HCT116 (cell line): ENCODE results near the gene ZNF750. TPM values are rescaled to one million over a fixed set of nuclear protein-coding genes. Genes with fewer than 3 reads are reported as not detected.

Experiments
- ATAC-seq: fragments of 200-7000 bp; cut with Tn5 transposase; 2 replicates; pipeline ENCODE4 v1.9.1; 2020; ENCODE audit warnings: mild to moderate bottlenecking, moderate library complexity
- BruUV-seq: library from RNA; stranded (reverse); fragments of 400-500 nt; replicated peaks from 2 replicates; lab custom pipeline; 2021; lab: Mats Ljungman, UMichigan
- CTCF ChIA-PET: fragments of 300-600 bp; sonication (Branson Sonifier 250); formaldehyde crosslinking; loops from one replicate; lab custom pipeline; 2021; ENCODE audit warnings: antibody characterized with exemption; lab: Charles Lee
- POLR2A ChIA-PET: fragments of 300-600, 350-600 bp; sonication (Branson Sonifier 250); formaldehyde crosslinking; loops from one replicate; lab custom pipeline; 2021; ENCODE audit warnings: antibody characterized with exemption; lab: Charles Lee
- RAD21 ChIA-PET, 2 experiments: fragments of 300-600 bp; sonication (Branson Sonifier 250); formaldehyde crosslinking; loops; one replicate each; lab custom pipeline; 2023; ENCODE audit warnings: low total read pairs in 2 of 2; ENCODE audit not compliant: uncharacterized antibody in 2 of 2, unreplicated experiment in 2 of 2, low non-redundant PET in 1 of 2; lab: Charles Lee
- DNase-seq: peaks from one replicate; pipeline ENCODE4 v3.0.0-alpha.2; 2010; ENCODE audit warnings: low read depth, low spot score
- H2AFZ ChIP-seq: fragments of 200-600 bp; shearing (Covaris generic), sonication (generic); 2 replicates; pipeline ENCODE4 v1.6.1; 2017; ENCODE audit warnings: low read depth, mixed run types, mixed read lengths, antibody characterized with exemption, low read length; ENCODE audit not compliant: poor library complexity, severe bottlenecking
- H3K27ac ChIP-seq: 2 replicates; pipeline ENCODE4 v1.5.1; 2012; ENCODE audit warnings: low read depth, low read length
- H3K27me3 ChIP-seq: fragments of 200-600 bp; sonication (generic); 2 replicates; pipeline ENCODE4 v1.6.1; 2016; ENCODE audit warnings: mixed run types, low read length, mixed read lengths; ENCODE audit not compliant: insufficient read depth
- H3K36me3 ChIP-seq, 2 experiments: fragments of 200-500 bp in 1 of 2; fragments of 200-600 bp in 1 of 2; sonication (Bioruptor generic) in 1 of 2; sonication (generic) in 1 of 2; 2 replicates each; pipeline versions ENCODE4 v1.5.1 to v1.6.1; 2014 to 2016; ENCODE audit warnings: low read length in 2 of 2, inconsistent platforms in 1 of 2, mixed read lengths in 1 of 2, mixed run types in 1 of 2; ENCODE audit not compliant: insufficient read depth in 2 of 2, control insufficient read depth in 1 of 2
- H3K4me1 ChIP-seq, 2 experiments: fragments of 200-600 bp in 1 of 2; sonication (generic) in 1 of 2; 2 replicates each; pipeline versions ENCODE4 v1.5.1 to v1.6.1; 2012 to 2017; ENCODE audit warnings: low read length in 2 of 2, inconsistent platforms in 1 of 2, mild to moderate bottlenecking in 1 of 2, mixed read lengths in 1 of 2, mixed run types in 1 of 2, moderate library complexity in 1 of 2; ENCODE audit not compliant: insufficient read depth in 2 of 2, control insufficient read depth in 1 of 2
- H3K4me2 ChIP-seq: fragments of 200-600 bp; sonication (generic); 2 replicates; pipeline ENCODE4 v1.6.1; 2017; ENCODE audit warnings: mixed run types, low read length, mixed read lengths
- H3K4me3 ChIP-seq, 2 experiments: fragments of 200-600 bp in 1 of 2; sonication (generic) in 1 of 2; replicated peaks in 1 of 2; 2 replicates each; pipeline ENCODE4 v1.5.1; 2011 to 2016; ENCODE audit warnings: low read length in 2 of 2, control low read depth in 1 of 2, low read depth in 1 of 2, mild to moderate bottlenecking in 1 of 2, mixed read lengths in 1 of 2, mixed run types in 1 of 2
- H3K79me2 ChIP-seq: fragments of 200-600 bp; sonication (generic); 2 replicates; pipeline ENCODE4 v1.6.1; 2017; ENCODE audit warnings: mild to moderate bottlenecking, mixed run types, low read length, moderate library complexity, mixed read lengths; ENCODE audit not compliant: insufficient read depth
- H3K9ac ChIP-seq: fragments of 200-600 bp; sonication (generic); 2 replicates; pipeline ENCODE4 v1.6.1; 2016; ENCODE audit warnings: low read length, mixed read lengths
- H3K9me2 ChIP-seq: fragments of 200-600 bp; sonication (generic), shearing (Covaris generic); 2 replicates; pipeline ENCODE4 v1.6.1; 2017; ENCODE audit warnings: mixed run types, mild to moderate bottlenecking, moderate library complexity; ENCODE audit not compliant: insufficient read depth
- H3K9me3 ChIP-seq, 2 experiments: fragments of 200-500 bp in 1 of 2; fragments of 200-600 bp in 1 of 2; sonication (Bioruptor generic) in 1 of 2; sonication (generic) in 1 of 2; 2 replicates each; pipeline ENCODE4 v1.6.1; 2014 to 2017; ENCODE audit warnings: low read length in 2 of 2, mixed read lengths in 2 of 2, inconsistent platforms in 1 of 2, low read depth in 1 of 2, mild to moderate bottlenecking in 1 of 2, mixed run types in 1 of 2, moderate library complexity in 1 of 2; ENCODE audit not compliant: control insufficient read depth in 1 of 2, insufficient read depth in 1 of 2
- H4K20me1 ChIP-seq: fragments of 200-600 bp; sonication (generic), shearing (Covaris generic); 2 replicates; pipeline ENCODE4 v1.6.1; 2017; ENCODE audit warnings: mixed run types, mild to moderate bottlenecking, moderate library complexity; ENCODE audit not compliant: insufficient read depth
- ATF3 ChIP-seq: IDR thresholded peaks from 2 replicates; pipeline ENCODE4 v1.6.1; 2012
- CBX3 ChIP-seq: IDR thresholded peaks from 2 replicates; pipeline ENCODE4 v1.6.1; 2012; ENCODE audit warnings: low read depth
- CEBPB ChIP-seq: IDR thresholded peaks from 2 replicates; pipeline ENCODE4 v1.6.1; 2012; ENCODE audit warnings: low read depth
- CTCF ChIP-seq, 3 experiments: fragments of 200-600 bp in 1 of 3; sonication (generic) in 1 of 3; IDR thresholded peaks in 2 of 3; conservative IDR thresholded peaks in 1 of 3; 2 replicates each; pipeline ENCODE4 v1.5.1; 2012 to 2017; ENCODE audit warnings: low read depth in 2 of 3, low read length in 2 of 3, antibody characterized with exemption in 1 of 3, borderline replicate concordance in 1 of 3, control low read depth in 1 of 3, mild to moderate bottlenecking in 1 of 3, mixed read lengths in 1 of 3, mixed run types in 1 of 3, moderate library complexity in 1 of 3; ENCODE audit not compliant: insufficient read depth in 1 of 3
- EGR1 ChIP-seq: IDR thresholded peaks from 2 replicates; pipeline ENCODE4 v1.6.1; 2012; ENCODE audit warnings: low read depth
- EZH2phosphoT487 ChIP-seq: fragments of 200-600 bp; IDR thresholded peaks from 2 replicates; pipeline ENCODE4 v1.6.1; 2018; ENCODE audit warnings: antibody characterized with exemption, borderline replicate concordance
- FOSL1 ChIP-seq: IDR thresholded peaks from 2 replicates; pipeline ENCODE4 v1.6.1; 2012; ENCODE audit warnings: low read depth
- JUND ChIP-seq: IDR thresholded peaks from 2 replicates; pipeline ENCODE4 v1.6.1; 2012
- MAX ChIP-seq: IDR thresholded peaks from 2 replicates; pipeline ENCODE4 v1.6.1; 2012
- POLR2AphosphoS5 ChIP-seq: IDR thresholded peaks from 2 replicates; pipeline ENCODE4 v1.6.1; 2011; ENCODE audit warnings: mild to moderate bottlenecking, low read depth, low read length, moderate library complexity
- RAD21 ChIP-seq: IDR thresholded peaks from 2 replicates; pipeline ENCODE4 v1.6.1; 2012; ENCODE audit warnings: low read depth, mild to moderate bottlenecking
- REST ChIP-seq: IDR thresholded peaks from 2 replicates; pipeline ENCODE4 v1.6.1; 2012; ENCODE audit warnings: low read depth
- SIN3A ChIP-seq: IDR thresholded peaks from 2 replicates; pipeline ENCODE4 v1.6.1; 2012; ENCODE audit warnings: low read depth
- SRF ChIP-seq: IDR thresholded peaks from 2 replicates; pipeline ENCODE4 v1.6.1; 2012; ENCODE audit warnings: low read depth
- YY1 ChIP-seq: IDR thresholded peaks from 2 replicates; pipeline ENCODE4 v1.6.1; 2011; ENCODE audit warnings: low read length, low read depth, moderate library complexity, mild to moderate bottlenecking; ENCODE audit not compliant: insufficient replicate concordance; ENCODE audit errors: extremely low read depth
- ZBTB33 ChIP-seq: IDR thresholded peaks from 2 replicates; pipeline ENCODE4 v1.6.1; 2011; ENCODE audit warnings: mild to moderate bottlenecking, low read length, moderate library complexity; ENCODE audit not compliant: insufficient replicate concordance; ENCODE audit errors: extremely low read depth
- ZFX ChIP-seq: fragments of 450-650 bp; IDR thresholded peaks from 2 replicates; pipeline ENCODE4 v1.6.1; 2017
- ZNF274 ChIP-seq: fragments of 200-500 bp; sonication (Bioruptor generic); IDR thresholded peaks from 2 replicates; pipeline ENCODE4 v1.6.1; 2014; ENCODE audit warnings: mild to moderate bottlenecking, low read depth, low read length, inconsistent platforms
- intact Hi-C: fragments of 100-400 bp; cut with micrococcal nuclease; formaldehyde crosslinking; loops from 2 replicates; pipeline ENCODE4 v1.10.0; 2022
- total RNA-seq: library from RNA; stranded (reverse); gene quantifications from one replicate; pipeline ENCODE4 v1.2.1, GENCODE V29; 2021; ENCODE audit not compliant: unreplicated experiment

The ZNF750 gene
- total RNA-seq, 1 experiment from 2014 or later, result not detected

GRCh38 chr17:82863941-82864712 is 24.3 kb upstream of the ZNF750 start:
- intact Hi-C loops, result no loop called here
- peak overlapping the region; percentile 46 for H3K9ac ChIP-seq
- H3K9me2 ChIP-seq, result no peaks in the 10 kb centered on the region
- DNase-seq (peak; percentile 68), ATAC-seq (peak; percentile 70)
- peak overlapping the region; percentile 0 to 35 for H3K4me3 ChIP-seq
- peaks cover 58 to 62% of the 10 kb centered on the region in 2 experiments for H3K4me1 ChIP-seq
- no peaks in the 10 kb centered on the region for H3K9me3 ChIP-seq
- H4K20me1 ChIP-seq, result peaks cover 4% of the 10 kb centered on the region; the same call in 1 of the 2 replicates
- peak overlapping the region; percentile 95 for H3K27ac ChIP-seq
- BruUV-seq, result no TSS peak
- no peak overlapping the region for H2AFZ ChIP-seq
- no peaks in the 10 kb centered on the region for H3K36me3 ChIP-seq
- peaks cover 46% of the 10 kb centered on the region for H3K79me2 ChIP-seq
- CTCF ChIA-PET, result interaction anchor here (1.1 to 1.7 kb wide), 6 partner anchors 8 to 82 kb away, joined by 3 to 7 read pairs (median 3); no protein-coding TSS in a partner anchor
- RAD21 ChIA-PET, result interaction anchor here in 1 of 2 experiments (0.8 kb wide), 1 partner anchor 83 kb away, joined by 3 read pairs; no protein-coding TSS in a partner anchor
- peak overlapping the region; percentile 77 for H3K4me2 ChIP-seq
- no peaks in the 10 kb centered on the region for H3K27me3 ChIP-seq
- POLR2A ChIA-PET, result interaction anchor here (1.0 to 1.1 kb wide), 2 partner anchors 10 to 11 kb away, joined by 3 read pairs; no protein-coding TSS in a partner anchor
- TF ChIP-seq REST (no peak), YY1 (peak; percentile 85), EGR1 (no peak), SRF (no peak), FOSL1 (peak; percentile 85; the same call in 1 of the 2 replicates), ATF3 (no peak), SIN3A (no peak), JUND (peak; percentile 86), CTCF (IDR thresholded peaks at IDR 0.05 in 2 of 3, conservative IDR thresholded peaks at IDR 0.05 in 1 of 3; ENCODE audit: borderline replicate concordance in 1 of 3, insufficient read depth in 1 of 3, low read depth in 2 of 3, low read length in 2 of 3) (no peak), POLR2AphosphoS5 (peak; percentile 21; the same call in 1 of the 2 replicates), ZFX (no peak), MAX (peak; percentile 71; the same call in 1 of the 2 replicates), CEBPB (no peak), RAD21 (no peak; the same call in 1 of the 2 replicates), ZBTB33 (no peak), ZNF274 (no peak), CBX3 (no peak), EZH2phosphoT487 (no peak)
